Right atrium auricular region (tissue), 2 donors: ENCODE data around the gene SESN2. TPM values are rescaled to one million over a fixed set of nuclear protein-coding genes. Genes with fewer than 3 reads are reported as not detected.
"Not testable (repeated sequence)": the region's sequence is repeated elsewhere in the genome, so short reads cannot be mapped to it uniquely, and the experiment has no call there.

ENCODE experiments used
- DNase-seq: peaks from one replicate; pipeline ENCODE4 v3.0.0-alpha.2; 2019; ENCODE audit warnings: low spot score
- H3K27ac ChIP-seq, 2 donors: fragments of 200-600 bp; sonication (generic); 1 replicate in 1 of 2; 2 replicates in 1 of 2; pipeline ENCODE4 v1.5.1; 2016 to 2019
- H3K27me3 ChIP-seq, 2 donors: fragments of 200-600 bp; sonication (generic); one replicate each; pipeline versions ENCODE4 v1.5.1 to v1.6.0; 2017 to 2019
- H3K36me3 ChIP-seq: fragments of 200-600 bp; sonication (generic); one replicate; pipeline ENCODE4 v1.5.1; 2016
- H3K4me1 ChIP-seq, 2 donors: fragments of 200-600 bp; sonication (generic); one replicate each; pipeline versions ENCODE4 v1.5.1 to v1.6.0; 2017 to 2019
- H3K4me3 ChIP-seq, 2 donors: fragments of 200-600 bp; sonication (generic); 1 replicate in 1 of 2; 2 replicates in 1 of 2; pipeline ENCODE4 v1.5.1; 2017 to 2019; ENCODE audit warnings: mild to moderate bottlenecking in 1 of 2, moderate library complexity in 1 of 2
- H3K9me3 ChIP-seq, 2 donors: fragments of 200-600 bp; sonication (generic); one replicate each; pipeline ENCODE4 v1.5.1; 2019
- total RNA-seq, 2 donors: library from RNA; depleted of rRNA; stranded (reverse); fragments of >200 nt; gene quantifications; one replicate each; pipeline ENCODE4 v1.1.0, GENCODE V29; 2016
- TF ChIP-seq, protein P1 (sequence below), 2 donors: fragments of 200-600 bp; sonication (generic); IDR thresholded peaks; one replicate each; pipeline ENCODE4 v1.5.1; 2019; ENCODE audit warnings: antibody characterized with exemption in 2 of 2

Gene SESN2
- total RNA-seq, 2 donors from 2014 or later, result 4.1 to 8.9 TPM

DNA sequence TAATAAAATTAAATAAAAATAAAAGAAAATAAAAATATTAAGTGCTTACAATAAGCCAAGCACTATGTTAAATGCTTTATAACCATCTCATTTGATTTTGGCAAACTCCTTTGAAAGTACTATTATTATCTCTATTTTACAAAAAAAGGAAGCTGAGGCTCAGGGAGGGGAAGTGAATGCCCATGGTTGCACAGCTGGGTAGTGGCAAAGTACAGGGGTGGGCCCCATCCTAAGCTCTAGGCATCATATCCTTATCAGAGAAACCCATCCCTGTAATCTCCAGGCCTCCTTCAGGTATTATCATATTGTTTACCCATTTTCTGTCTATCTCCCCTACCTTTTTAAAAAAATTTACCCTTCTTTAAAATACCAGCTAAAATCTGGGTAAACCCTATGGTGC lies 67.2 kb downstream of the SESN2 start:
- no peak overlapping the region for H3K27ac ChIP-seq
- no peaks in the 10 kb centered on the region for H3K27me3 ChIP-seq
- TF ChIP-seq, protein P1, sequence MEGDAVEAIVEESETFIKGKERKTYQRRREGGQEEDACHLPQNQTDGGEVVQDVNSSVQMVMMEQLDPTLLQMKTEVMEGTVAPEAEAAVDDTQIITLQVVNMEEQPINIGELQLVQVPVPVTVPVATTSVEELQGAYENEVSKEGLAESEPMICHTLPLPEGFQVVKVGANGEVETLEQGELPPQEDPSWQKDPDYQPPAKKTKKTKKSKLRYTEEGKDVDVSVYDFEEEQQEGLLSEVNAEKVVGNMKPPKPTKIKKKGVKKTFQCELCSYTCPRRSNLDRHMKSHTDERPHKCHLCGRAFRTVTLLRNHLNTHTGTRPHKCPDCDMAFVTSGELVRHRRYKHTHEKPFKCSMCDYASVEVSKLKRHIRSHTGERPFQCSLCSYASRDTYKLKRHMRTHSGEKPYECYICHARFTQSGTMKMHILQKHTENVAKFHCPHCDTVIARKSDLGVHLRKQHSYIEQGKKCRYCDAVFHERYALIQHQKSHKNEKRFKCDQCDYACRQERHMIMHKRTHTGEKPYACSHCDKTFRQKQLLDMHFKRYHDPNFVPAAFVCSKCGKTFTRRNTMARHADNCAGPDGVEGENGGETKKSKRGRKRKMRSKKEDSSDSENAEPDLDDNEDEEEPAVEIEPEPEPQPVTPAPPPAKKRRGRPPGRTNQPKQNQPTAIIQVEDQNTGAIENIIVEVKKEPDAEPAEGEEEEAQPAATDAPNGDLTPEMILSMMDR (IDR thresholded peaks at IDR 0.05), result no peak
- DNase-seq, result no peak
- no peak overlapping the region for H3K4me3 ChIP-seq
- H3K9me3 ChIP-seq, result no peaks in the 10 kb centered on the region
- H3K4me1 ChIP-seq, result peaks cover 0 to 16% of the 10 kb centered on the region in 2 donors
- H3K36me3 ChIP-seq, result peaks cover 4% of the 10 kb centered on the region

- Histone ChIP-seq H3K27me3 (no peaks in the 10 kb centered on the region), H3K9me3 (no peaks in the 10 kb centered on the region), H3K4me3 (no peak overlapping the region), H3K4me1 (peaks cover 0 to 16% of the 10 kb centered on the region in 2 donors), H3K27ac (no peak overlapping the region), H3K36me3 (peaks cover 9% of the 10 kb centered on the region)
- TF ChIP-seq, protein P1 (IDR thresholded peaks at IDR 0.05), result no peak
- DNase-seq, result no peak
Measured at GRCh38 chr1:28326984-28327383, 67.7 kb downstream of the SESN2 start.

- H3K4me1 ChIP-seq, result peaks cover 0 to 16% of the 10 kb centered on the region in 2 donors
- H3K4me3 ChIP-seq, H3K9me3 ChIP-seq, DNase-seq, H3K27ac ChIP-seq, H3K27me3 ChIP-seq: not testable (repeated sequence)
- H3K36me3 ChIP-seq, result peaks cover 13% of the 10 kb centered on the region
Measured at GRCh38 chr1:28327431-28327830, 68.1 kb downstream of the SESN2 start.

- Histone ChIP-seq H3K36me3 (peaks cover 16% of the 10 kb centered on the region), H3K9me3 (no peaks in the 10 kb centered on the region), H3K4me3 (peak overlapping the region; percentile 51 to 71), H3K4me1 (peaks cover 0 to 16% of the 10 kb centered on the region in 2 donors), H3K27ac (peak overlapping the region; percentile 74 to 89), H3K27me3 (no peaks in the 10 kb centered on the region)
- no peak for DNase-seq
- TF ChIP-seq, protein P1 (IDR thresholded peaks at IDR 0.05), result no peak
Measured at GRCh38 chr1:28328228-28328648, 68.9 kb downstream of the SESN2 start.

DNA sequence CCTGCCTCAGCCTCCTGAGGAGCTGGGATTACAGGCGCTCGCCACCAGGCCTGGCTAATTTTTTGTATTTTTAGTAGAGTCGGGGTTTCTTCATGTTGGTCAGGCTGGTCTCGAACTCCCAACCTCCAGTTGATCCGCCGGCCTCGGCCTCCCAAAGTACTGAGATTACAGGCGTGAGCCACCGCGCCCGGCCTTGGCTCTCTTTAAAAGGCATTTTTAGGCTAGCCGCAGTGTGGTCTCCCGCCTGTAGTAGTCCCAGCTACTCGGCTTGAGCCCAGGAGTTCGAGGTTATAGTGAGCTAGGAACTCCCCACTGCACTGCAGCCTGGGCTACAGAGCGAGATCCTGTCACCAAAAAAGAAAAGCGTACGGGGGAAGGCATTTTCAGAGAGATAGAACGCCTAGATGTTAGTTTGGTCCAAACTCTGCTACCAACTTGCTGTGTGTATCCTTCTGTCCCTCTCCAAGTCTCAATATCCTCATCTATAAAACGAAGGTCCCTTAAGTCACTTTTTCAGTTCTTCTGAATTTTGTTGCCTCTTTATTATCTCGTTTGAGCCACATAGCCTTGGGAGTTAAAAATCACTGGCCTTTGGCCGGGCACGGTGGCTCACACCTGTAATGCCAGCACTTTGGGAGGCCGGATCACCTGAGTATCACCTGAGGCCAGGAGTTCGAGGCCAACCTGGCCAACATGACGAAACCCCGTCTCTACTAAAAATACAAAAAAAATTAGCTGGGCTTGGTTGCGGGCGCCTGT lies 70.3 kb downstream of the SESN2 start:
- DNase-seq, result no peak
- Histone ChIP-seq H3K27ac (peak overlapping the region; percentile 74 to 89), H3K4me1 (peaks cover 0 to 16% of the 10 kb centered on the region in 2 donors), H3K4me3 (peak overlapping the region; percentile 51 to 71), H3K36me3 (peaks cover 20% of the 10 kb centered on the region), H3K9me3 (no peaks in the 10 kb centered on the region), H3K27me3 (no peaks in the 10 kb centered on the region)
- TF ChIP-seq, protein P1 (IDR thresholded peaks at IDR 0.05), result no peak

Other genes with a start within 250 kb of the SESN2 start
- 10 to 100 TPM; 13.6 to 15.6 TPM for gene EYA3, start 170.9 kb upstream of the SESN2 start, total RNA-seq
- gene PTAFR, start 82.8 kb upstream of the SESN2 start, total RNA-seq, result 1 to 10 TPM; 1.3 to 4.6 TPM
- gene DNAJC8, start 26.5 kb upstream of the SESN2 start, total RNA-seq, result 10 to 100 TPM; 45.8 to 55.3 TPM
- gene ATP5IF1, start 23.4 kb upstream of the SESN2 start, total RNA-seq, result 100 to 1,000 TPM; 472 to 881 TPM
- 1 to 10 TPM; 5.8 to 6.4 TPM for gene MED18, start 69.5 kb downstream of the SESN2 start, total RNA-seq
- 10 to 100 TPM; 15.8 to 22.4 TPM for gene PHACTR4, start 110.2 kb downstream of the SESN2 start, total RNA-seq
- gene RCC1, start 246.5 kb downstream of the SESN2 start, total RNA-seq, result 1 to 10 TPM; 6.2 to 8.1 TPM